Measurements from ENCODE around the gene TRNT1.

Gene TRNT1

GRCh38 chr3:3179407-3180094, 52.8 kb downstream of the TRNT1 start, which contains the start of gene CRBN:
Gene CRBN (minus strand): TSS chr3:3179691. CDS start chr3:3179687, 4 bp downstream.
- DNase-seq: peak; percentile 60

DNA sequence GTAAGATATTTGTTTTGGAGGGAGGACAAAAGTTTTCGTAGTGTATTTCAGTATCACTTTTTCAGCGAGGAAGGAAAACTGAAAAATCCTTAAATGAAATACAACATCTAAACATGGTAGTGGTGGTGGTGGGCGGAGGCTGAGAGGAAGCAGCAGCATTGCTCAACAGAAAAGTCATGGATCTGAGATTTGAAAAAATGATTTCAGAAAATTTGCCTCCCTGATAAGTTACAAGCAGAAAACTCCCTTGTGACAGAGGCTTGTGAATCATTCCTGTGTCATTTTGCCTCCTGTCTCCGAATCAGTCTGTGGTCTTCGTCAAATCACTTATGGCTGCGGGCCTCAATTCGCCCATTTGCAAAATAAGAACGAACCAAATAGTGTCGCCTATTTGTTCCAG, 53.7 kb downstream of the TRNT1 start:
- DNase-seq: no peak

DNA sequence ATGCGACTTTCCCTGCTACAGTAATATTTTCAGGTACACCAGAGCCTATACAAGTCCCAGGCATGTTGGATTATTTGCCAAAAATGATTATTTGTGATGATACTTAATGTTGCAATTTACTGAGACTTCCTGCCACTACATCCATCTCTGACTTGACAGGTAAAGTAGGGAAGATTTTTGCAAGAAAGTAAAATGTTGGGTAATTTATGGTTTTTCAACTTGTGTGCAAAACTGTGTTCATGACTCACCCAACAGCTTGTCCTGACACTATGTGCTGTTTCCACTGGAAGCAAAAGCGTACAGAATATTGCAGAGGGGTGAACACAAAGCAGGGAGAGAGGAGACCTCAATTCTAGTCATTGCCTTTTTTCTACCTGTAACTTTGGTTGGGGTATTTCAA, 58.1 kb downstream of the TRNT1 start:
- no peak for DNase-seq

GRCh38 chr3:3189102-3189727, 62.5 kb downstream of the TRNT1 start:
- no peak for DNase-seq

DNA sequence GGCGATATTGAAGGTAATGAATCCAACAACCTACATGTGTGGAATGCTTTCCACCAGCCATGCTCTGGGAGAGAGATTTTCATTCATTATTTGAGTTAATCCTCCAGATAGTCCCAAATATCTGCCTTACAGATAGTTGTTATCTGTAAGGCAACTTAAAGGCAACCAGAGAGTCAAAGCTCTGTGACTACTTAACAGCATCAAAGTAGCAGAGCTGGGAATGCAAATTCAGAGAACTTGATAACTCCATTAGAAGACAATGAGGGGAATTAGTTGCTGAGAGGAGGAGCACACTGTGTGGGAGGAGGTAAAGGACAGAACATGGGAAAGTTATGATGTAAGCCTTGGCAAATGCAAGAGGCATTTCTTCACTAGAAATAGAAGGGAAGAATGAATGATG, 63.2 kb downstream of the TRNT1 start:
- DNase-seq: no peak

DNA sequence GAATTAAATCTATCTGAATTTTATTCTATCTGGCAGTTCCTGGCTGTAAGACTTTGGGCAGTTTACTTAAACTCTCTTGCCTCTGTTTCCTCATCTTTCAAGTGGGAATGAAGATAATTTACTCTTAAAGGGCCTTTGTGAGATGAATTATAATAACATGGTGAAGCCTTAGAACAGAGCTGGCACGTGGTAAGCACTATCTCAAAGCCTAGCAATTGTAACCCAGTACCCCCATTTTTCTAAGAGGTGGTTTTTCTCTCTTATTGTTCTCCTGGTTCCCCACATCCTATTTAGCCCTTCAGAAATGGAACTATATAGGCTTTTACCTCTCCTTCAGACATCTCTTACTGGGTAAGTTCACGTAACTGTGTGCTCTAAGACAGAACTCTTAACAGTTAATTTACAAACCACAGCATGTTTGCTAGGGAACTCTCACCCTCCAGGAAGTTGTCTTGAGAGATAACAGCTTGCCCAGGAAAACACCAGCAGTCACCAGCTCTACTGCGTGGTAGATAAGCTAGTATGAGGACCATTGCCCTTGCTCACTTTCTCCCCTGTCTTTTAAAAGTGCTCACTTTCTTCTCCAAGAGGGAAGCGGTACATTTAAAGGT, 65.0 kb downstream of the TRNT1 start:
- no peak for DNase-seq

GRCh38 chr3:3192286-3192675, 65.5 kb downstream of the TRNT1 start:
- no peak for DNase-seq

DNA sequence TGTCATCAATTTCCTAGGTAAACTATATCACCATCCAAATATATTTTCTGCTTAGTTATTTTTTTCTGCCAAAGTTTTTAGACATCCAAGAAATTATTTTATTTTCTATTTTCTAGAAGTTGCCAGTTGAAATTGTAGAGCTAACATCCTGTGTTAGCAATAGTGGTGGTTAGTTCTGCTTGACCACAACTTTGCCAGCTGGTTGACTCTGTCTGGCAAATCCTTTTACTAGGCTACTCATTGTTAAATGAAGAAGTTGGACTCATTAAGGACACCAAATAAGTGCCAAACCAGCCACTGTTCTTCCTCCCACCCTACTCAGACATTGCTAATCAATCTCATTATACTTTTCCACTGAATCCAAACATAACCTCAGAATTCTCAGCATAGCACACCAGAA, 68.1 kb downstream of the TRNT1 start:
- no peak for DNase-seq

DNA sequence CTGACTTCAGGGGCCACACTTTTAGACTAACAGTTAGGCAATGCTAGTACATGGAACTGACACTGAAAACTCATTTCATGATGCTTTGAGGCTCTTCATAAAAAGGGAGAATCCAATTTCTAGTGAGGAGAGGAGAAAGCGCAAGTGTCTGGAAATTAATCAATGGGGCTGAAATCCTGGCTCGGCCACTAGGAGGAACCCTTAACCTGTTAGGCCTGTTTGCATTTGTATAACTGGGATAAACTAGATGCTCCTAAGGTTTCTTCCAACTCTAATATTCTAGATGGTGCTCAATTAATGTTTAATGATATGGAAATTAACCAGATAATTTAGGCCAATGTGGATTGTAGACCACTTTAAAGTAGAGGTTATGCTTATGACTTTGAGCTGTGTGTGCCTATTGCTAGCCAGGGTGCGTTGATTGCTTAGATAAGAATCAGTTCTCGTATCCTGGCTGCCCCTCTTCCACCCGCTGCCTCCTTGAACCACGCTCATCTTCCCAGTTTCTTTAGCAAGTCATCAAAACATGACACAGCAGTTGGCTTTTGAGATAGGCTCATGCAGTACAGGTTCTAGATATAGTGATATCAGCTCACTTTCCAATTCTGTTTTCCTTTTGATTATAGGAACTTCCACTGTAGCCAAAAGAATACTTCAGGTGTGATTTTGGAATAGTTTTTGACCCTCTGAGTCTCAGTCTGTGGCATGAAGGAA, 69.6 kb downstream of the TRNT1 start:
- DNase-seq: peak; percentile 0
